ENCODE data around the gene ARL13B.

GRCh38 chr3:94008253-94008652 is 28.3 kb downstream of the ARL13B start:
- no peak for TF ChIP-seq CTCF (conservative IDR thresholded peaks at IDR 0.05)
- no peak for TF ChIP-seq ZFX (IDR thresholded peaks at IDR 0.05)

Measured in C4-2B (cell line).